H1 (cell line): ENCODE results near the gene MYO16. TPM values are rescaled to one million over a fixed set of nuclear protein-coding genes. Genes with fewer than 3 reads are reported as not detected.
A peak's percentile ranks its signal among the peaks of the same experiment; 100 is the strongest.

Experiments used
- ATF3 ChIP-seq: IDR thresholded peaks from 2 replicates; pipeline ENCODE4 v1.6.1; 2011; ENCODE audit warnings: low read depth, mild to moderate bottlenecking, low read length; ENCODE audit not compliant: insufficient read depth
- EP300 ChIP-seq, 2 experiments: IDR thresholded peaks; 1 replicate in 1 of 2; 2 replicates in 1 of 2; pipeline ENCODE4 v1.6.1; 2011 to 2012; ENCODE audit warnings: low read depth in 2 of 2, low read length in 2 of 2, mild to moderate bottlenecking in 2 of 2, borderline replicate concordance in 1 of 2, inconsistent platforms in 1 of 2, moderate library complexity in 1 of 2
- TCF12 ChIP-seq: IDR thresholded peaks from 2 replicates; pipeline ENCODE4 v1.6.1; 2011; ENCODE audit warnings: low read depth, mild to moderate bottlenecking, low read length
- polyA plus RNA-seq, 7 experiments: library from polyadenylated mRNA; depleted of rRNA in 3 of 7; stranded (reverse) in 5 of 7; unstranded in 2 of 7; fragments of >200 nt in 5 of 7; fragments of 200-250 nt in 2 of 7; gene quantifications; 1 replicate in 5 of 7; 2 replicates in 1 of 7; 4 replicates in 1 of 7; pipeline versions ENCODE4 v1.2.1 to v1.2.3, GENCODE V29; 2011 to 2013; ENCODE audit warnings: missing spikeins in 2 of 7, mixed read lengths in 2 of 7
- total RNA-seq: library from RNA; stranded (reverse); fragmentation: NEBNext Ultra II Directional; extraction: Animal tissue kit (Norgen Biotek cat#: 25700); gene quantifications from 2 replicates; pipeline ENCODE4 v1.2.1, GENCODE V29; 2021

The MYO16 gene
- total and polyA plus RNA-seq, 2 of the 8 experiments (the other 6 are each of a cell fraction or from before 2014, with no cell fraction given) = 0.02 to 0.22 TPM

GRCh38 chr13:108915634-108916512 is 286.5 kb downstream of the MYO16 start (continued):
- TF ChIP-seq ATF3 (peak; percentile 58; the same call in 1 of the 2 replicates), EP300 (IDR thresholded peaks at IDR 0.05; ENCODE audit: borderline replicate concordance in 1 of 2, low read depth in 2 of 2, low read length in 2 of 2) (no peak), TCF12 (no peak)
